AG20443 (cell line): ENCODE measurements around the gene ZNF783.
"Not testable (repeated sequence)": the region's sequence is repeated elsewhere in the genome, so short reads cannot be mapped to it uniquely, and the experiment has no call there.

Source experiments
- DNase-seq: peaks from one replicate; pipeline ENCODE4 v3.0.0; 2012; ENCODE audit warnings: low spot score, mixed read lengths

Gene ZNF783

GRCh38 chr7:149300620-149301285 lies 38.8 kb downstream of the ZNF783 start:
- DNase-seq: no peak

GRCh38 chr7:149302222-149302621 lies 40.2 kb downstream of the ZNF783 start:
- DNase-seq: no peak

GRCh38 chr7:149302865-149303264 lies 40.9 kb downstream of the ZNF783 start:
- no peak for DNase-seq

GRCh38 chr7:149304006-149304405 lies 42.0 kb downstream of the ZNF783 start:
- DNase-seq: no peak

GRCh38 chr7:149306854-149307253 lies 44.9 kb downstream of the ZNF783 start:
- no peak for DNase-seq

- no peak for DNase-seq
These were observed 45.9 kb downstream of the ZNF783 start for GRCh38 chr7:149307775-149308501.

GRCh38 chr7:149310113-149310836 lies 48.3 kb downstream of the ZNF783 start:
- peak; percentile 77 for DNase-seq

- DNase-seq: no peak
These were observed 49.1 kb downstream of the ZNF783 start for GRCh38 chr7:149310990-149311573.

GRCh38 chr7:149313981-149314380 lies 52.0 kb downstream of the ZNF783 start:
- DNase-seq: no peak

- DNase-seq: no peak
These were observed 54.6 kb downstream of the ZNF783 start for GRCh38 chr7:149316606-149317005.

GRCh38 chr7:149317496-149317895 lies 55.5 kb downstream of the ZNF783 start:
- DNase-seq: no peak

- no peak for DNase-seq
These were observed 56.1 kb downstream of the ZNF783 start for GRCh38 chr7:149317986-149318672.

GRCh38 chr7:149319376-149319775 lies 57.4 kb downstream of the ZNF783 start:
- DNase-seq: no peak

GRCh38 chr7:149320313-149321124 lies 58.5 kb downstream of the ZNF783 start:
- DNase-seq: no peak

GRCh38 chr7:149321125-149321905 lies 59.3 kb downstream of the ZNF783 start:
- DNase-seq: not testable (repeated sequence)

GRCh38 chr7:149321978-149322541 lies 60.1 kb downstream of the ZNF783 start:
- no peak for DNase-seq

GRCh38 chr7:149322737-149323136 lies 60.7 kb downstream of the ZNF783 start:
- no peak for DNase-seq

GRCh38 chr7:149325248-149325647 lies 63.3 kb downstream of the ZNF783 start:
- DNase-seq: no peak

- DNase-seq: no peak
These were observed 67.3 kb downstream of the ZNF783 start for GRCh38 chr7:149329265-149329664.

- no peak for DNase-seq
These were observed 67.9 kb downstream of the ZNF783 start for GRCh38 chr7:149329766-149330334.
